IMR-90 (cell line): ENCODE results near the gene NOL12. TPM values are rescaled to one million over a fixed set of nuclear protein-coding genes. Genes with fewer than 3 reads are reported as not detected.
A peak's percentile ranks its signal among the peaks of the same experiment; 100 is the strongest.

Experiments used
- ATAC-seq: fragments of 200-7000 bp; cut with Tn5 transposase; 2 replicates; pipeline ENCODE4 v1.9.1; 2020; ENCODE audit warnings: low read depth, mild to moderate bottlenecking, moderate library complexity
- Bru-seq: library from RNA; stranded (reverse); fragments of 400-500 nt; gene quantifications from one replicate; lab custom pipeline; 2021; lab: Mats Ljungman, UMichigan
- BruChase-seq, 2 experiments: library from RNA; stranded (reverse); fragments of 400-500 nt; gene quantifications; one replicate each; lab custom pipeline; 2021; lab: Mats Ljungman, UMichigan
- BruUV-seq: library from RNA; stranded (reverse); fragments of 400-500 nt; replicated peaks from 2 replicates; lab custom pipeline; 2021; lab: Mats Ljungman, UMichigan
- CTCF ChIA-PET: fragments of 300-600 bp; formaldehyde crosslinking; extraction: SDS; loops from one replicate; lab custom pipeline; 2021; ENCODE audit warnings: antibody characterized with exemption; lab: Yijun Ruan, JAX
- POLR2A ChIA-PET: fragments of 300-600 bp; sonication (Branson Sonifier 250); formaldehyde crosslinking; loops from one replicate; lab custom pipeline; 2022; ENCODE audit warnings: antibody characterized with exemption; ENCODE audit not compliant: unreplicated experiment; lab: Charles Lee
- DNase-seq: peaks from one replicate; pipeline ENCODE4 v3.0.0; 2013
- H2AFZ ChIP-seq: replicated peaks from 2 replicates; pipeline ENCODE3; 2013; ENCODE audit warnings: low read length, mild to moderate bottlenecking; ENCODE audit not compliant: poor library complexity
- H2AK5ac ChIP-seq: 2 replicates; pipeline ENCODE4 v1.6.1; 2013; ENCODE audit warnings: low read depth, low read length, inconsistent platforms
- H2AK9ac ChIP-seq: replicated peaks from 2 replicates; pipeline ENCODE3; 2013; ENCODE audit warnings: mild to moderate bottlenecking, low read depth, low read length, moderate library complexity; ENCODE audit not compliant: poor library complexity
- H2BK120ac ChIP-seq: 2 replicates; pipeline ENCODE4 v1.6.1; 2013; ENCODE audit warnings: low read depth, low read length, inconsistent platforms
- H2BK15ac ChIP-seq: 3 replicates; pipeline ENCODE4 v1.6.1; 2013; ENCODE audit warnings: low read depth, low read length, inconsistent platforms
- H2BK20ac ChIP-seq: 2 replicates; pipeline ENCODE4 v1.6.1; 2013; ENCODE audit warnings: low read depth, mild to moderate bottlenecking, inconsistent platforms, low read length, moderate library complexity
- H2BK5ac ChIP-seq: 2 replicates; pipeline ENCODE4 v1.6.1; 2013; ENCODE audit warnings: mild to moderate bottlenecking, low read depth, low read length, inconsistent platforms; ENCODE audit not compliant: poor library complexity, severe bottlenecking
- H3K14ac ChIP-seq: replicated peaks from 2 replicates; pipeline ENCODE4 v1.6.1; 2013; ENCODE audit warnings: low read depth, low read length, inconsistent platforms
- H3K18ac ChIP-seq: 2 replicates; pipeline ENCODE4 v1.6.1; 2013; ENCODE audit warnings: low read depth, low read length, control low read depth
- H3K23ac ChIP-seq: 2 replicates; pipeline ENCODE4 v1.6.1; 2013; ENCODE audit warnings: low read depth, low read length, inconsistent platforms
- H3K27ac ChIP-seq: 2 replicates; pipeline ENCODE4 v1.5.1; 2013; ENCODE audit warnings: mild to moderate bottlenecking, control low read depth, low read length; ENCODE audit not compliant: insufficient read depth
- H3K27me3 ChIP-seq: 2 replicates; pipeline ENCODE4 v1.6.1; 2013; ENCODE audit warnings: low read length; ENCODE audit not compliant: control insufficient read depth, insufficient read depth
- H3K36me3 ChIP-seq: 2 replicates; pipeline ENCODE4 v1.6.1; 2013; ENCODE audit warnings: low read length, mixed read lengths; ENCODE audit not compliant: control insufficient read depth, insufficient read depth
- H3K4ac ChIP-seq: 2 replicates; pipeline ENCODE4 v1.6.1; 2013; ENCODE audit warnings: low read depth, low read length, inconsistent platforms
- H3K4me1 ChIP-seq: 2 replicates; pipeline ENCODE4 v1.6.1; 2013; ENCODE audit warnings: low read length, mixed read lengths; ENCODE audit not compliant: control insufficient read depth, insufficient read depth
- H3K4me2 ChIP-seq: 2 replicates; pipeline ENCODE4 v1.6.1; 2013; ENCODE audit warnings: low read depth, mild to moderate bottlenecking, control low read depth, low read length, moderate library complexity
- H3K4me3 ChIP-seq: 2 replicates; pipeline ENCODE4 v1.5.1; 2013; ENCODE audit warnings: low read depth, mild to moderate bottlenecking, control low read depth, low read length, moderate library complexity; ENCODE audit not compliant: insufficient read depth
- H3K56ac ChIP-seq: 2 replicates; pipeline ENCODE4 v1.6.1; 2013; ENCODE audit warnings: low read length, inconsistent platforms; ENCODE audit not compliant: insufficient read depth; ENCODE audit errors: extremely low read depth
- H3K79me1 ChIP-seq, 2 experiments: 2 replicates each; pipeline ENCODE4 v1.6.1; 2013; ENCODE audit warnings: low read length in 2 of 2, inconsistent platforms in 1 of 2, low read depth in 1 of 2
- H3K9ac ChIP-seq: 2 replicates; pipeline ENCODE4 v1.6.1; 2013; ENCODE audit warnings: low read depth, low read length, control low read depth
- H3K9me1 ChIP-seq: 2 replicates; pipeline ENCODE4 v1.6.1; 2013; ENCODE audit warnings: low read length, inconsistent platforms; ENCODE audit not compliant: insufficient read depth
- H3K9me3 ChIP-seq: 2 replicates; pipeline ENCODE4 v1.6.1; 2013; ENCODE audit warnings: low read length; ENCODE audit not compliant: control insufficient read depth, insufficient read depth
- H4K20me1 ChIP-seq: 2 replicates; pipeline ENCODE4 v1.6.1; 2013; ENCODE audit warnings: low read length, inconsistent platforms; ENCODE audit not compliant: insufficient read depth
- H4K5ac ChIP-seq: 2 replicates; pipeline ENCODE4 v1.6.1; 2013; ENCODE audit warnings: mild to moderate bottlenecking, low read depth, low read length, control low read depth
- H4K8ac ChIP-seq, 2 experiments: 2 replicates each; pipeline ENCODE4 v1.6.1; 2013; ENCODE audit warnings: low read depth in 2 of 2, low read length in 2 of 2, control low read depth in 1 of 2, inconsistent platforms in 1 of 2
- H4K91ac ChIP-seq: 2 replicates; pipeline ENCODE4 v1.6.1; 2013; ENCODE audit warnings: low read depth, low read length, inconsistent platforms; ENCODE audit not compliant: insufficient read depth
- BHLHE40 ChIP-seq: fragments of 150-350 bp; IDR thresholded peaks from 2 replicates; pipeline ENCODE4 v1.6.1; 2016; ENCODE audit warnings: mild to moderate bottlenecking, low read depth, low read length
- CEBPB ChIP-seq: IDR thresholded peaks from 2 replicates; pipeline ENCODE4 v1.6.1; 2012; ENCODE audit warnings: low read depth, low read length, improper control_type of control experiment
- MAZ ChIP-seq: IDR thresholded peaks from 2 replicates; pipeline ENCODE4 v1.6.1; 2012; ENCODE audit warnings: low read depth, mild to moderate bottlenecking, low read length, improper control_type of control experiment, moderate library complexity, borderline replicate concordance
- MXI1 ChIP-seq: IDR thresholded peaks from 2 replicates; pipeline ENCODE4 v1.6.1; 2012; ENCODE audit warnings: low read depth, mild to moderate bottlenecking, low read length, moderate library complexity, borderline replicate concordance
- POLR2A ChIP-seq: IDR thresholded peaks from 2 replicates; pipeline ENCODE4 v1.6.1; 2012; ENCODE audit warnings: mild to moderate bottlenecking, low read depth, low read length
- RAD21 ChIP-seq: IDR thresholded peaks from 2 replicates; pipeline ENCODE4 v1.6.1; 2012; ENCODE audit warnings: low read length, improper control_type of control experiment
- WGBS, 2 experiments: methylation state at CpG; one replicate each; pipeline versions ENCODE4 v1.1.5 to v1.1.7; 2013; ENCODE audit warnings: missing lambda C conversion rate in 2 of 2; ENCODE audit not compliant: insufficient read length in 1 of 2; ENCODE audit errors: extremely low coverage in 2 of 2; 5-methylcytosine and 5-hydroxymethylcytosine counted together
- dilution Hi-C: fragments of 300-500 bp; cut with HindIII; formaldehyde crosslinking; loops from one replicate; pipeline ENCODE4 v1.14.3; 2018; ENCODE audit warnings: low sequenced_read_pairs; ENCODE audit not compliant: unreplicated experiment
- in situ Hi-C: fragments of 300-500 bp; cut with MboI; formaldehyde crosslinking; loops from 3 replicates; pipeline ENCODE4 v1.14.3; 2019; ENCODE audit warnings: low sequenced_read_pairs, inconsistent platforms, mixed read lengths
- intact Hi-C: fragments of 100-400 bp; cut with micrococcal nuclease; formaldehyde crosslinking; loops from 2 replicates; pipeline ENCODE4 v1.10.0; 2022
- long read RNA-seq: library from polyadenylated mRNA; unstranded; transcript quantifications from one replicate; pipeline ENCODE4 v2.0.0, GENCODE V29; 2021; ENCODE audit not compliant: unreplicated experiment
- polyA plus RNA-seq, 3 experiments: library from polyadenylated mRNA; depleted of rRNA; stranded (reverse); fragments of >200 nt; gene quantifications; 2 replicates each; pipeline ENCODE4 v1.2.3, GENCODE V29; 2012; ENCODE audit warnings: low replicate concordance in 1 of 3
- total RNA-seq: library from RNA; depleted of rRNA; stranded (reverse); fragments of >200 nt; gene quantifications from 2 replicates; pipeline ENCODE4 v1.2.3, GENCODE V29; 2012; rRNA removed
- TF ChIP-seq, protein P1 (sequence below): fragments of 150-350 bp; IDR thresholded peaks from 2 replicates; pipeline ENCODE4 v1.6.1; 2016; ENCODE audit warnings: low read depth, mild to moderate bottlenecking, low read length, moderate library complexity, borderline replicate concordance

Gene NOL12, protein sequence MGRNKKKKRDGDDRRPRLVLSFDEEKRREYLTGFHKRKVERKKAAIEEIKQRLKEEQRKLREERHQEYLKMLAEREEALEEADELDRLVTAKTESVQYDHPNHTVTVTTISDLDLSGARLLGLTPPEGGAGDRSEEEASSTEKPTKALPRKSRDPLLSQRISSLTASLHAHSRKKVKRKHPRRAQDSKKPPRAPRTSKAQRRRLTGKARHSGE
- total RNA-seq (16.0 and 29.7 TPM in 2 replicates), polyA plus RNA-seq (2012; rRNA removed) (25.6 and 25.7 TPM in 2 replicates), Bru-seq, nascent RNA (percentile 68 among the genes with signal in this experiment), BruChase-seq, experiment 1, labeled RNA remaining after a 6-hour chase (percentile 84 among the genes with signal in this experiment), BruChase-seq, experiment 2, labeled RNA remaining after a 2-hour chase (percentile 76 among the genes with signal in this experiment)
- polyA plus RNA-seq (2012; cell fraction: cytosol; rRNA removed), result 23.2 and 28.5 TPM in 2 replicates
- polyA plus RNA-seq (2012; cell fraction: nucleus; rRNA removed; ENCODE audit: low replicate concordance), result 44.8 and 73.3 TPM in 2 replicates
- long read RNA-seq, transcript NOL12-201 (6 exons, 2,854 nt), result major isoform, 14 of 18 reads
- long read RNA-seq, partial matches to known transcripts, result 1 of 18 reads
- long read RNA-seq, other reads (novel, unspliced or antisense), result 3 of 18 reads

DNA sequence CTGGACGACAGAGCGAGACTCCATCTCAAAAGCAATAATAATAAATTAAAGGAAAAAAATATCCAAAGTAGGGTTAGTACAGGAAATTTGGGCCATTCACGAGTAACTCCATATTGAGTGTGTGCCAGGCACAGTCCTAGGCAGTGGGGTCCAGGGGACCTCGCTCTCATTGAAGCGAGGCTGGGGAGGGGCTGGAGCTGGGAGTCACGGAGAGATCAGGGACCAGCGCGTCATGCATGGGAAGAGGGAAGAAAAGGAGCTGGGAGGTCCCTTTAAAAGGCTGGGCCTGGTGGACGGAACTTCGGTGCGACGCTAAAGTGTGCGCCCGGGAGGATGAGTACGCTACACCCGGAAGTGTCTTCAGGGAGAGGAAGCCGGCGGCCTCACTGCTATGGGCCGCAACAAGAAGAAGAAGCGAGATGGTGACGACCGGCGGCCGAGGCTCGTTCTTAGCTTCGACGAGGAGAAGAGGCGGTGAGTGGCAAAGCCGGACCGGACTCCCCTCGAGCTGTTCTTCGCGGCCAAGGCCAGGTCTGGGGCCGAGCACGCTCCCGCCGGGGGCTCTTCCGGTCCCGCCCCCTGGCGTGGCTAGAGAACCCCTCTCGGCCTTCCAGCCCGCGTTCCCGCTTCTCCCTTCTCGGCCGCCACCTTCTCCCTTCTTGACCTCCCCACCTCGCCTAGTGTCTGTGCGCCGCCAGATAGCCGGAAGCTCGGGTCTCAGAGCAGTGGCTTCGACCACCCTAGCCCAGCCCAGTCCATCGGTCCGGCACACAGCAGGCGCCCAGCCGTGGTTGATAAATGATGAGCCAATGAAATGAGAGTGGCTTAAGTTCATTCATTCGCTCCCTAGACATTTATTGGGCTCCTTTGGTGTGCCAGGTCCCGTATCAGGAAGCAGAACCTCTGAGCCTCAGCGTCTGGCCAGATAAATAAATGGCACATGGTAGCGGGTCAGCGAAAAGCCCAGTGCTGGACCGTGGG lies at the start of gene NOL12:
TSS of gene NOL12 (plus strand) at position 342 of the 981 bp plus-strand sequence. CDS start at position 392, 50 bp downstream.
- DNase-seq, result peak; percentile 86

More for the DNA sequence above, at the start of gene NOL12:
- H3K18ac ChIP-seq, result peak within 1 kb of the TSS; percentile 85
- peak within 1 kb of the TSS; percentile 92 for H3K56ac ChIP-seq
- peak within 1 kb of the TSS; percentile 94 for H2BK120ac ChIP-seq
- H2BK5ac ChIP-seq, result peak within 1 kb of the TSS; percentile 94
- H3K9ac ChIP-seq, result peak within 1 kb of the TSS; percentile 95
- peaks cover 22% of the 10 kb centered on the region for H3K36me3 ChIP-seq
- ChIA-PET POLR2A (no interaction called here), CTCF (interaction anchor here (0.9 to 1.3 kb wide), 2 partner anchors 43 to 49 kb away, joined by 4 to 5 read pairs; no protein-coding TSS in a partner anchor)
- ATAC-seq, result peak; percentile 90
- dilution Hi-C loops (no loop called here), intact Hi-C loops (no loop called here), in situ Hi-C loops (no loop called here)
- H3K27ac ChIP-seq, result peak within 1 kb of the TSS; percentile 97
- peak within 1 kb of the TSS; percentile 70; the same call in 2 of the 3 replicates for H2BK15ac ChIP-seq
- H3K4me1 ChIP-seq, result peaks cover 5% of the 10 kb centered on the region
- peak within 1 kb of the TSS; percentile 98 for H2AFZ ChIP-seq
- 0 out of 2 replicates have a peak, but pooled peaks cover 3% of the 10 kb centered on the region for H3K9me1 ChIP-seq
- peaks cover 20 to 37% of the 10 kb centered on the region in 2 experiments for H3K79me1 ChIP-seq
- H3K4me3 ChIP-seq, result peak within 1 kb of the TSS; percentile 81
- no peaks in the 10 kb centered on the region for H3K9me3 ChIP-seq
- H3K23ac ChIP-seq, result peak within 1 kb of the TSS; percentile 95; the same call in 1 of the 2 replicates
- TF ChIP-seq BHLHE40 (no peak), MAZ (peak; percentile 78; the same call in 1 of the 2 replicates), POLR2A (peak; percentile 67), MXI1 (peak; percentile 90), CEBPB (no peak), RAD21 (no peak)
- TF ChIP-seq, protein P1, sequence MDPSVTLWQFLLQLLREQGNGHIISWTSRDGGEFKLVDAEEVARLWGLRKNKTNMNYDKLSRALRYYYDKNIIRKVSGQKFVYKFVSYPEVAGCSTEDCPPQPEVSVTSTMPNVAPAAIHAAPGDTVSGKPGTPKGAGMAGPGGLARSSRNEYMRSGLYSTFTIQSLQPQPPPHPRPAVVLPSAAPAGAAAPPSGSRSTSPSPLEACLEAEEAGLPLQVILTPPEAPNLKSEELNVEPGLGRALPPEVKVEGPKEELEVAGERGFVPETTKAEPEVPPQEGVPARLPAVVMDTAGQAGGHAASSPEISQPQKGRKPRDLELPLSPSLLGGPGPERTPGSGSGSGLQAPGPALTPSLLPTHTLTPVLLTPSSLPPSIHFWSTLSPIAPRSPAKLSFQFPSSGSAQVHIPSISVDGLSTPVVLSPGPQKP, result 0 out of 2 replicates have a peak, but pooled peaks have one; percentile 5
- H3K4ac ChIP-seq, result peak within 1 kb of the TSS; percentile 96
- peak within 1 kb of the TSS; percentile 84 to 99 for H4K8ac ChIP-seq
- 3% methylated on average over 45 of the region's 62 CpGs; no CpG with 5 or more reads in 1 of the 2 experiments for WGBS, 2 experiments
- H3K14ac ChIP-seq, result peak within 1 kb of the TSS; percentile 98
- peak within 1 kb of the TSS; percentile 96 for H4K5ac ChIP-seq
- H2AK9ac ChIP-seq, result peak within 1 kb of the TSS; percentile 66
- H4K20me1 ChIP-seq, result peaks cover 6% of the 10 kb centered on the region
- peak within 1 kb of the TSS; percentile 96 for H2AK5ac ChIP-seq
- no TSS peak for BruUV-seq
- peak within 1 kb of the TSS; percentile 95 for H3K4me2 ChIP-seq
- peak within 1 kb of the TSS; percentile 95 for H4K91ac ChIP-seq
- peak within 1 kb of the TSS; percentile 68; the same call in 1 of the 2 replicates for H2BK20ac ChIP-seq
- no peaks in the 10 kb centered on the region for H3K27me3 ChIP-seq
